Peyer's patch (tissue), 4 donors: Measurements from ENCODE around the gene EFCAB3.

Experiments
- POLR2A ChIP-seq, 2 donors: fragments of 450-650 bp; IDR thresholded peaks; one replicate each; pipeline ENCODE4 v1.5.1; 2017; ENCODE audit warnings: antibody characterized with exemption in 2 of 2, mild to moderate bottlenecking in 2 of 2, moderate library complexity in 2 of 2
- TF ChIP-seq, protein P1 (sequence below), 6 experiments: fragments of 450-650 bp in 4 of 6; fragments of 200-600 bp in 2 of 6; sonication (generic) in 1 of 6; IDR thresholded peaks; one replicate each; pipeline ENCODE4 v1.5.1; 2017 to 2019; ENCODE audit warnings: antibody characterized with exemption in 6 of 6, mild to moderate bottlenecking in 3 of 6, moderate library complexity in 1 of 6

GRCh38 chr17:62343764-62344270, 36.5 kb upstream of the EFCAB3 start:
- TF ChIP-seq, protein P1, sequence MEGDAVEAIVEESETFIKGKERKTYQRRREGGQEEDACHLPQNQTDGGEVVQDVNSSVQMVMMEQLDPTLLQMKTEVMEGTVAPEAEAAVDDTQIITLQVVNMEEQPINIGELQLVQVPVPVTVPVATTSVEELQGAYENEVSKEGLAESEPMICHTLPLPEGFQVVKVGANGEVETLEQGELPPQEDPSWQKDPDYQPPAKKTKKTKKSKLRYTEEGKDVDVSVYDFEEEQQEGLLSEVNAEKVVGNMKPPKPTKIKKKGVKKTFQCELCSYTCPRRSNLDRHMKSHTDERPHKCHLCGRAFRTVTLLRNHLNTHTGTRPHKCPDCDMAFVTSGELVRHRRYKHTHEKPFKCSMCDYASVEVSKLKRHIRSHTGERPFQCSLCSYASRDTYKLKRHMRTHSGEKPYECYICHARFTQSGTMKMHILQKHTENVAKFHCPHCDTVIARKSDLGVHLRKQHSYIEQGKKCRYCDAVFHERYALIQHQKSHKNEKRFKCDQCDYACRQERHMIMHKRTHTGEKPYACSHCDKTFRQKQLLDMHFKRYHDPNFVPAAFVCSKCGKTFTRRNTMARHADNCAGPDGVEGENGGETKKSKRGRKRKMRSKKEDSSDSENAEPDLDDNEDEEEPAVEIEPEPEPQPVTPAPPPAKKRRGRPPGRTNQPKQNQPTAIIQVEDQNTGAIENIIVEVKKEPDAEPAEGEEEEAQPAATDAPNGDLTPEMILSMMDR (IDR thresholded peaks at IDR 0.05) = no peak
- no peak for TF ChIP-seq POLR2A (IDR thresholded peaks at IDR 0.05)
